ENCODE measurements around the gene KIF6. TPM values are rescaled to one million over a fixed set of nuclear protein-coding genes. Genes with fewer than 3 reads are reported as not detected.
"Not testable (repeated sequence)": the region's sequence is repeated elsewhere in the genome, so short reads cannot be mapped to it uniquely, and the experiment has no call there.

Gene KIF6
- polyA plus RNA-seq, 1 donor (not counting 4 experiments of a cell fraction or from before 2014, with no cell fraction given), result 0.14 TPM

DNA sequence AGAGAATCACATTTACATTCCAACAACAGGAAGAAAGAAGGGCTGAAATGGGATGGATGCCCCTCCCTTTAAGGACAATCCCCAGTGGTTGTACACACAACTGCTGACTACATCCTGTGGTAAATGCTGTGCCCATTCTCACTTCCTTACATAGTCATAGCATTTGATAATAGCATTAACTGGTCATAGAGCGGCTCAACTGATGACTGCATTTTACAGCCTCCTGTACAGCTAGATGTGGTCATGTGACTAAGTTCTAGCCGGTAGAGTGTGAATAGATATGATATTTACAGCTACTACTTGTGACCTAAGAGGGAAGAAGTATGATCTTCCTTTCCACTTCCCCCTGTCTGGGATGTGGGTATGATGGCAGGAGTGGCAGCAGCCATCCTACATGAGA, 435.7 kb downstream of the KIF6 start:
- DNase-seq (ENCODE audit: low read depth, low spot score) (no peak), FAIRE-seq (no peak)
- TF ChIP-seq CTCF (optimal IDR thresholded peaks at IDR 0.05 in 1 of 3, IDR thresholded peaks at IDR 0.05 in 1 of 3, conservative IDR thresholded peaks at IDR 0.05 in 1 of 3; ENCODE audit: extremely low read depth in 1 of 3, insufficient read depth in 2 of 3, low read length in 3 of 3) (no peak), EZH2 (IDR thresholded peaks at IDR 0.05; ENCODE audit: low read length) (no peak)

DNA sequence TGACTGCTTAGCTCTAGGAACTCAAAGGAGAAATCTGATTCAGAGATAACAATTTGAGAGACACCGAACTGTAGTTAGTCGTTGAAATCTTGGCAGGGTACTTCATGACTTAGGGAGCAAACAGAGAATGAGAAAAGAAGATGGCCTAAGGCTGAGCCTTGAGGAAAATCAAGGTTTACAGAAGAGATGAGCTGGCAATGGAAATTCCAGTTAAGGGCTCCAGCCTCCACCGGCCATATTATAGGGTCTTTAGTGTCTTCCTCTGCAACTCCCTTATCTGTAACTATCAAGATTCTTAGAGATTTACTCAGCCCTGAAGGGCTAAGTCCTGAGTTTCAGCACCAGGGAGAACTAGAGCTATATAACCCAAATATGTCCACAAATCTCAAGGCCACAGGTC, 437.6 kb downstream of the KIF6 start:
- Histone ChIP-seq H3K4me3 (ENCODE audit: control insufficient read depth in 2 of 3, extremely low read depth in 1 of 3, insufficient read depth in 2 of 3, low read depth in 1 of 3, low read length in 3 of 3) (no peak overlapping the region), H3K4me1 (ENCODE audit: control insufficient read depth, extremely low read depth, insufficient read depth, low read length) (no peaks in the 10 kb centered on the region), H2AFZ (ENCODE audit: control insufficient read depth, low read length) (no peak overlapping the region), H3K27ac (ENCODE audit: control insufficient read depth, insufficient read depth, low read length) (no peak overlapping the region), H4K20me1 (ENCODE audit: control insufficient read depth, extremely low read depth, insufficient read depth, low read length) (no peaks in the 10 kb centered on the region), H3K9me3 (ENCODE audit: control insufficient read depth, low read depth, low read length) (no peaks in the 10 kb centered on the region), H3K9me1 (ENCODE audit: control insufficient read depth, extremely low read depth, insufficient read depth, low read length) (no peaks in the 10 kb centered on the region), H3K79me2 (ENCODE audit: control insufficient read depth, insufficient read depth, low read length) (no peaks in the 10 kb centered on the region), H3K9ac (ENCODE audit: control insufficient read depth, extremely low read depth, insufficient read depth, low read length) (no peak overlapping the region), H3K27me3 (ENCODE audit: control insufficient read depth, extremely low read depth, insufficient read depth, low read length) (no peaks in the 10 kb centered on the region), H3K36me3 (ENCODE audit: control insufficient read depth in 2 of 2, extremely low read depth in 1 of 2, insufficient read depth in 2 of 2, low read length in 2 of 2) (no peaks in the 10 kb centered on the region), H3K4me2 (ENCODE audit: control insufficient read depth, extremely low read depth, insufficient read depth, low read depth, low read length) (no peak overlapping the region)
- TF ChIP-seq EZH2 (IDR thresholded peaks at IDR 0.05; ENCODE audit: low read length), result no peak
- TF ChIP-seq CTCF (optimal IDR thresholded peaks at IDR 0.05 in 1 of 3, IDR thresholded peaks at IDR 0.05 in 1 of 3, conservative IDR thresholded peaks at IDR 0.05 in 1 of 3; ENCODE audit: extremely low read depth in 1 of 3, insufficient read depth in 2 of 3, low read length in 3 of 3), result no peak
- dilution Hi-C loops (cut with MboI; ENCODE audit: extremely low pct_ligation_motif_present, low sequenced_read_pairs), result no loop called here
- DNase-seq (ENCODE audit: low read depth, low spot score) (no peak), FAIRE-seq (no peak)

More for the DNA sequence above, 435.7 kb downstream of the KIF6 start:
- Histone ChIP-seq H3K9me3 (ENCODE audit: control insufficient read depth, low read depth, low read length) (no peaks in the 10 kb centered on the region), H3K9ac (ENCODE audit: control insufficient read depth, extremely low read depth, insufficient read depth, low read length) (no peak overlapping the region), H3K79me2 (ENCODE audit: control insufficient read depth, insufficient read depth, low read length) (no peaks in the 10 kb centered on the region), H3K27me3 (ENCODE audit: control insufficient read depth, extremely low read depth, insufficient read depth, low read length) (peaks cover 6% of the 10 kb centered on the region), H4K20me1 (ENCODE audit: control insufficient read depth, extremely low read depth, insufficient read depth, low read length) (no peaks in the 10 kb centered on the region), H3K4me1 (ENCODE audit: control insufficient read depth, extremely low read depth, insufficient read depth, low read length) (no peaks in the 10 kb centered on the region), H3K4me2 (ENCODE audit: control insufficient read depth, extremely low read depth, insufficient read depth, low read depth, low read length) (no peak overlapping the region), H3K4me3 (ENCODE audit: control insufficient read depth in 2 of 3, extremely low read depth in 1 of 3, insufficient read depth in 2 of 3, low read depth in 1 of 3, low read length in 3 of 3) (no peak overlapping the region), H2AFZ (ENCODE audit: control insufficient read depth, low read length) (no peak overlapping the region), H3K36me3 (ENCODE audit: control insufficient read depth in 2 of 2, extremely low read depth in 1 of 2, insufficient read depth in 2 of 2, low read length in 2 of 2) (no peaks in the 10 kb centered on the region), H3K27ac (ENCODE audit: control insufficient read depth, insufficient read depth, low read length) (no peak overlapping the region), H3K9me1 (ENCODE audit: control insufficient read depth, extremely low read depth, insufficient read depth, low read length) (no peaks in the 10 kb centered on the region)
- dilution Hi-C loops (cut with MboI; ENCODE audit: extremely low pct_ligation_motif_present, low sequenced_read_pairs), result no loop called here

DNA sequence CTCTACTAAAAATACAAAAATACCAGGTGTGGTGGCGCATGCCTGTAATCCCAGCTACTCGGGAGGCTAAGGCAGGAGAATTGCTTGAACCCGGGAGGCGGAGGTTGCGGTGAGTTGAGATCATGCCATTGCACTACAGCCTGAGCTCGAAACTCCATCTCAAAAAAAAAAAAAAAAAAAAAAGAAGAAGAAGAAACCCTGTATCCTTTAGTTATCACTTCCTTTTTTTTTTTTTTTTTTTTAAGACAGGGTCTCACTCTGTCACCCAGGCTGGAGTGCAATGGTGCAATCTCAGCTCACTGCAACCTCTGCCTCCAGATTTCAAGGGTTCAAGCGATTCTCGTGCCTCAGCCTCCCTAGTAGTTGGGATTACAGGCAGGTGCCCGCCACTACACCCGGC, 438.6 kb downstream of the KIF6 start:
- H3K27me3 ChIP-seq (ENCODE audit: control insufficient read depth, extremely low read depth, insufficient read depth, low read length); H2AFZ ChIP-seq (ENCODE audit: control insufficient read depth, low read length); H3K79me2 ChIP-seq (ENCODE audit: control insufficient read depth, insufficient read depth, low read length); H3K36me3 ChIP-seq (ENCODE audit: control insufficient read depth in 2 of 2, extremely low read depth in 1 of 2, insufficient read depth in 2 of 2, low read length in 2 of 2); H4K20me1 ChIP-seq (ENCODE audit: control insufficient read depth, extremely low read depth, insufficient read depth, low read length); dilution Hi-C loops (cut with MboI; ENCODE audit: extremely low pct_ligation_motif_present, low sequenced_read_pairs); H3K4me3 ChIP-seq (ENCODE audit: control insufficient read depth in 2 of 3, extremely low read depth in 1 of 3, insufficient read depth in 2 of 3, low read depth in 1 of 3, low read length in 3 of 3); H3K9me3 ChIP-seq (ENCODE audit: control insufficient read depth, low read depth, low read length); DNase-seq (ENCODE audit: low read depth, low spot score); H3K4me2 ChIP-seq (ENCODE audit: control insufficient read depth, extremely low read depth, insufficient read depth, low read depth, low read length); H3K4me1 ChIP-seq (ENCODE audit: control insufficient read depth, extremely low read depth, insufficient read depth, low read length); H3K9me1 ChIP-seq (ENCODE audit: control insufficient read depth, extremely low read depth, insufficient read depth, low read length); H3K9ac ChIP-seq (ENCODE audit: control insufficient read depth, extremely low read depth, insufficient read depth, low read length); H3K27ac ChIP-seq (ENCODE audit: control insufficient read depth, insufficient read depth, low read length); FAIRE-seq: not testable (repeated sequence)
